ENCODE results near the gene GNPTG. TPM values are rescaled to one million over a fixed set of nuclear protein-coding genes. Genes with fewer than 3 reads are reported as not detected.

GNPTG gene
- total RNA-seq, 1 donor from 2014 or later = 96.8 TPM

DNA sequence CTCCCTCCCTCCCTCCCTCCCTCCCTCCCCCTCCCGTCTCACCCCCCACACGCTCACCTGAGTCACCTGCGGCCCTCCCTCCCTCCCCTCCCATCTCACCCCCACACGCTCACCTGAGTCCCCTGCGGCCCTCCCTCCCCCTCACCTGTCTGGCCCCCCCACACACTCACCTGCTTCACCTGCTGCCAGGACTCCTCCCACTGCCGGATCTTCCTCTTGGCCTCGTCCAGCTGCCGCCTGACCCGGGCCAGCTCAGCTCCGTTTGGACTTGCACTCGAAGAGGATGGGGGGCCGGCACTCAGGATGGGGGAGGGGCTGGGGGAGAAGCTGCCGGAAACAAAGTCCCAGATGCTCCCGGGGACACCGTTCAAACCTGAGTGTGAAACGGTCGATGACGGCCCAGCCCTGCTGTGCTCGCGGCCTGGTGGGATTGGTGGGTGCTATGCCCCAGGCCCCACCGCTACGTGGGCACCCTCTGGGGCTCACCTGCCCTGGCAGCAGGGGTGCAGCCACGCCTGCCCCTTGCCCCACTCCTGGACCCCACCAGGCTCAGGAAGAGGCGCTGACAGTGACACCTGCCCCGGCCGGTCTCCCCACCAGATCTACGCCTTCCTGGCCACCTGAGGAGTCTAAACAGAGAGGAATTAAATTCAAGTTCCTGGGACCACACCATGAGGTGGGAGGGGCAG is 15.9 kb downstream of the GNPTG start:
- no peak for DNase-seq (ENCODE audit: extremely low read depth, low read depth, low spot score)

DNA sequence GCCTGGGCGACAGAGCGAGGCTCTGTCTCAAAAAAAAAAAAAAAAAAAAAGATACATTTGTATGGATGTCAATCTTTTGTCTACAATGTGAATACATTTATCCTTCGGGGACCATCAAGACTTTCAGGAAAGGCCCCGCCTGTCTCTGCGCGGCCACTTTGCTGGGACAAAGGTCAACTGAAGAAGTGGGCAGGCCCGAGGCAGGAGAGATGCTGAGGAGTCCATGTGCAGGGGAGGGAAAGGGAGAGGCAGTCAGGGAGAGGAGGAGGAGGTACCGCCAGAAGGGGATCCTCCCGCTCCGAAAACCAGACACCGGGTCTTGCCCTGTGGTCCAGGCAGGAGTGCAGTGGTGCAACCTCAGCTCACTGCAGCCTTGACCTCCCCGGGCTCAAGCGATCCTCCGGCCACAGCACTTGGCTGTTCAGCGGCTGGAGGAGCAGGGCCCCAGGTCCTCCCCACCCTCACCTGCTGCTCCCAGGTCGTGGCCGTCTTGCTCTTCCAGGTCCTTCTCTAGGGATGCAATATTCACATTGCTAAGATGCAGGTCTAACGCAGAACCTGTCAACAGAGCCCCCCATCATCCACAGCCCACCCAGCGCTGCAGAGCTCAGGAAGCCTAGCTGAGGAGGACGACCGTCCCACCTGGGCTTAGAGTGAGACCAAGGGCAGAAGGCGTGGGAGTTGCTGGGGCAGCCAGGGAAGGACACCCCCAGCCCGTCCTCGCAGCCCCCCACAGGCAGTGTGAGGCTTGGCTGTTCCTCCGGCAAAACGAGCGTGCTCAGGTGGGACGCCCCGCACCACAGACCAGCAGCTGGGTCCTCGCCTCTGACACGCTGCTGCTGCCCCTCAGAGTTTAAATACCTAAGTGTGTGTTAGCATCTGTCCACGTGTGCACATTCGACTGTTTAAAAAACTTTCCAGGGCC is 19.6 kb downstream of the GNPTG start:
- no peak for DNase-seq (ENCODE audit: extremely low read depth, low read depth, low spot score)

GRCh38 chr16:1372292-1372950 is 20.7 kb downstream of the GNPTG start:
- DNase-seq (ENCODE audit: extremely low read depth, low read depth, low spot score) = no peak

- no peak for DNase-seq (ENCODE audit: extremely low read depth, low read depth, low spot score)
These were observed 22.9 kb downstream of the GNPTG start for GRCh38 chr16:1374418-1375297.

GRCh38 chr16:1375298-1375640 is 23.5 kb downstream of the GNPTG start:
- DNase-seq (ENCODE audit: extremely low read depth, low read depth, low spot score) = no peak

DNA sequence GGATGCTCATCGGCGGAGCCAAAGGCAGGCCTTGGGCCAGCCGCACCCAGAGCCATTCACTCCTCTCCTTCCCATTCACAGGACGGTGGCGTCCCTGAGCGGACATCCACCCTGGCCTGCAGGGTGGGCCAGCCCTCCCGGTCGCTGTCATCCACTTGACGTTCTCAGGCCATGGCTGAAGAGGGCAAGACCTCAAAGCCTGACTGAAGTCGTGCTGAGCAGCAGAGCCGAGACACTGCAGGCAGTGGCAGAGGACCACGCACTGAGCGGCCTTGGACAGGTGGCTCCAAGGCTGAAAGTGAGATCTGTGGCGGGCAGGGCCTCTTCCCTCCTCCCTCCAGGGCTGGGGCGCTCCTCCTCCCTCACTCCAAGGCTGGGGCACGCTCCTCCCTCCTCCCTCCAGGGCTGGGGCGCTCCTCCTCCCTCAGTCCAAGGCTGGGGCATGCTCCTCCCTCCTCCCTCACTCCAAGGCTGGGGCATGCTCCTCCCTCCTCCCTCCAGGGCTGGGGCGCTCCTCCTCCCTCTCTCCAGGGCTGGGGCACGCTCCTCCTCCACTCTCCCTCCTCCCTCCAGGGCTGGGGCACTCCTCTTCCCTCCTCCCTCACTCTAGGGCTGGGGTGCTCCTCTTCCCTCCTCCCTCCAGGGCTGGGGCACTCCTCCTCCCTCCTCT is 24.1 kb downstream of the GNPTG start:
- DNase-seq (ENCODE audit: extremely low read depth, low read depth, low spot score) = no peak

DNA sequence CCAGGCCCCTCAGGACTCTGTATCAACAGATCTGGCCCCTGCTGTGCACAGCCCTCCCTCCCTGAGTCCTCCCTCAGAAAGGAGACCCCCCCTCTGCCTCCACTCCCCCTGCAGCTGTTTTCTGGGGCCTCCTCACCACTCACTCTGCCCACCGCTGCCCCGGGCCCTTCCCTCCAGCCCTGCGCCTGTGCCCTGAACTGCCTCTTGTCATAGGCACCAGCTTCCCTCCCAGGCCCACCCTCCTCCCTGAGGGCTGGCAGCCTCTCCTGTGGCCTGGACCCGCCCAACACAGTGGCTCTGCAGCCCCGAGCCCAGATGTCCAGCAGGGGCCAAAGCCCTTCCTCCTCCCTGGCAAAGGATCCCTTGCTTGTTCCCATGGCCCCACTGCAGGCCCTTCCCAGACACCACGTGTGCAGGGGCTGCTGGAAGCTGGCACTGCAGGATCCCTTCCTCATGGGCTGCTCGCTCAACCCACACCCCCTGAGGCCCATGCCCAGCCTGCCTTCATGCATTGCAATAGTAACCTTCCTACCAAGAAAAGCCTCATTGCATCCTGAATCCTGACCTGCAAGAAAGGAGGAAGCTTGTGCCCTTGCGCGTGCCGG is 25.8 kb downstream of the GNPTG start:
- DNase-seq (ENCODE audit: extremely low read depth, low read depth, low spot score) = no peak

GRCh38 chr16:1378087-1378803 is 26.5 kb downstream of the GNPTG start:
- DNase-seq (ENCODE audit: extremely low read depth, low read depth, low spot score) = no peak

DNA sequence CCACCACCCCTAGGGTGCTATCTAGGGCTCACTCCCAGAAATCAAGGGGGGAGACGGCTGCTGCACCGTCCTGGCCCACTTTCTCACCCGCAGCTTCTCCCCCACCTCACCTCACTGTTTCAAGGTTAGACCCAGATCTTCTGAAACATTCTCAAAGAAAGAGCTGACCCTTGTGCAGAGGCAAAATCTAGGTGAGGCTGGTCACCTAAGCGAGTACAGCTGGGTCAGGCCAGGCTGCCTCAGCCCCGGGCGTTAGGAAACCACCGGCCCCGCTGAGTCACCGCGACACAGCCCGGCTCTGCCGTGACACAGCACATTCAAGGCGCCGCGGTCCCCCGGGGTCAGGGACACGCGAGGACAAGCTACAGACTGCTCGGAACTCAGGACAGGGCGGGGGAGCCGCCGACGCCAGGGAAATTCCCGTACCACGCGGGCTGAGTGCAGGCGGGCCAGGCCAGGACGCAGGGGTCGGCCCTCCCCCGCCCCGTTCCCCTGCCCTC is 27.1 kb downstream of the GNPTG start:
- no peak for DNase-seq (ENCODE audit: extremely low read depth, low read depth, low spot score)

GRCh38 chr16:1379304-1380076 is 27.8 kb downstream of the GNPTG start:
- no peak for DNase-seq (ENCODE audit: extremely low read depth, low read depth, low spot score)

DNA sequence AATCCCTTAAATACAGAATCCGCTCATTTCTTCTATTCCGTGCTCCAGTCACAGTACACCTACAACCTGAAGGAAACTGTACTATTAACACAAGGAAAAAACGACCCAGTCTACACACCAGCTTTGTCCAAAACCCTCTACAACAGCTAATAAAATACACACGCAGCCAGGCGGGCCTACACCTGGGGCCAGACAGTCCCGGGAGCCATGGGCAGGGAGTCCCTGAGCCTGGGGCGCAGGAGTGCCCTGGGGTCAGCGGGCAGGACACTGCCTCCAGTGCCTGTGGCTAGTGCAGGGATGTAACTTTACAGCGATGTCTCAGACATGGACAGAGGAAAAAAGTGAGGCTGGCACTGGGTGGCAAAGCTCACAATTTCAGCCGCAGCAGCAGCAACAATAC is 28.5 kb downstream of the GNPTG start:
- no peak for DNase-seq (ENCODE audit: extremely low read depth, low read depth, low spot score)

- no peak for DNase-seq (ENCODE audit: extremely low read depth, low read depth, low spot score)
These were observed 30.1 kb downstream of the GNPTG start for GRCh38 chr16:1381612-1382406.

GRCh38 chr16:1383556-1383955 is 31.8 kb downstream of the GNPTG start:
- no peak for DNase-seq (ENCODE audit: extremely low read depth, low read depth, low spot score)

- DNase-seq (ENCODE audit: extremely low read depth, low read depth, low spot score) = no peak
These were observed 33.5 kb downstream of the GNPTG start for GRCh38 chr16:1385232-1385631.

DNA sequence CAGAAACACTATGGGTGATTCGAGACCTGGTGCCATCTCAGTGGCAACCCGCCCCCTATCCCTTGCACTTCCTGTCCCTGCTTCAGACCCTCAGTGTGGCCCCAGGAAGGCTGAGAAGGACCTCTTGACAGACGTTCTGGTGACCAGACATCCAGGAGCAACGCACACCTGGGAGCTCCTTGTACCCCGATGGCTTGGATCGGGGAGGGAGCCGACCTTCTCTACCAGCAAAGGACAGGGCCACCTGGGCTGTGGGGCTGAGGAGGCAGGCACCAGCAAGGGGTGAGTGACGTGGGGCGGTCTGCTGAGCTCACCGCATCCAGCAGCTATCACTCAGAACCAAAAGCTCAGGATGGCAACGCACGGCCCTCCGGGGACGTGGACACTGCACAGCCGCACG is 35.6 kb downstream of the GNPTG start:
- DNase-seq (ENCODE audit: extremely low read depth, low read depth, low spot score) = no peak

- no peak for DNase-seq (ENCODE audit: extremely low read depth, low read depth, low spot score)
These were observed 38.0 kb downstream of the GNPTG start for GRCh38 chr16:1389762-1390161.

- no peak for DNase-seq (ENCODE audit: extremely low read depth, low read depth, low spot score)
These were observed 38.6 kb downstream of the GNPTG start for GRCh38 chr16:1390239-1390779.

Data from glomerular endothelial cell (primary cell).